Thoracic aorta (tissue), 2 donors: ENCODE data around the gene PLEKHO2. TPM values are rescaled to one million over a fixed set of nuclear protein-coding genes. Genes with fewer than 3 reads are reported as not detected.

Source experiments
- ATAC-seq: fragments of 150-250 bp; one replicate; pipeline ENCODE4 v1.8.0; 2017; ENCODE audit warnings: low read depth; ENCODE audit not compliant: insufficient number of reproducible peaks, low FRiP score
- DNase-seq: peaks from one replicate; pipeline ENCODE4 v3.0.0-alpha.2; 2020; ENCODE audit warnings: low spot score
- H3K27ac ChIP-seq, 2 donors: fragments of 200-600 bp; sonication (generic); 1 replicate in 1 of 2; 2 replicates in 1 of 2; pipeline ENCODE4 v1.5.1; 2016; ENCODE audit warnings: mild to moderate bottlenecking in 2 of 2, moderate library complexity in 2 of 2
- H3K27me3 ChIP-seq: fragments of 200-600 bp; sonication (generic); replicated peaks from 2 replicates; pipeline ENCODE4 v1.6.0; 2016; ENCODE audit warnings: mild to moderate bottlenecking; ENCODE audit not compliant: insufficient read depth
- H3K36me3 ChIP-seq: fragments of 200-600 bp; sonication (generic); one replicate; pipeline ENCODE4 v1.5.1; 2016
- H3K4me1 ChIP-seq, 2 donors: fragments of 200-600 bp; sonication (generic); 1 replicate in 1 of 2; 2 replicates in 1 of 2; pipeline versions ENCODE4 v1.5.1 to v1.6.0; 2016; ENCODE audit warnings: low read depth in 2 of 2, mild to moderate bottlenecking in 1 of 2; ENCODE audit not compliant: control insufficient read depth in 1 of 2
- H3K4me3 ChIP-seq: fragments of 200-600 bp; sonication (generic); 2 replicates; pipeline ENCODE4 v1.5.1; 2016; ENCODE audit warnings: mild to moderate bottlenecking
- H3K9me3 ChIP-seq: fragments of 200-600 bp; sonication (generic); 2 replicates; pipeline ENCODE4 v1.5.1; 2016
- total RNA-seq, 2 donors: library from RNA; depleted of rRNA; stranded (reverse); fragments of >200 nt; gene quantifications; one replicate each; pipeline versions ENCODE4 v1.1.0 to v1.2.3, GENCODE V29; 2016
- TF ChIP-seq, protein P1 (sequence below): fragments of 200-600 bp; sonication (generic); IDR thresholded peaks from one replicate; pipeline ENCODE4 v1.5.1; 2019; ENCODE audit warnings: antibody characterized with exemption

The PLEKHO2 gene
- total RNA-seq, 2 donors from 2014 or later: 50.0 to 53.8 TPM

DNA sequence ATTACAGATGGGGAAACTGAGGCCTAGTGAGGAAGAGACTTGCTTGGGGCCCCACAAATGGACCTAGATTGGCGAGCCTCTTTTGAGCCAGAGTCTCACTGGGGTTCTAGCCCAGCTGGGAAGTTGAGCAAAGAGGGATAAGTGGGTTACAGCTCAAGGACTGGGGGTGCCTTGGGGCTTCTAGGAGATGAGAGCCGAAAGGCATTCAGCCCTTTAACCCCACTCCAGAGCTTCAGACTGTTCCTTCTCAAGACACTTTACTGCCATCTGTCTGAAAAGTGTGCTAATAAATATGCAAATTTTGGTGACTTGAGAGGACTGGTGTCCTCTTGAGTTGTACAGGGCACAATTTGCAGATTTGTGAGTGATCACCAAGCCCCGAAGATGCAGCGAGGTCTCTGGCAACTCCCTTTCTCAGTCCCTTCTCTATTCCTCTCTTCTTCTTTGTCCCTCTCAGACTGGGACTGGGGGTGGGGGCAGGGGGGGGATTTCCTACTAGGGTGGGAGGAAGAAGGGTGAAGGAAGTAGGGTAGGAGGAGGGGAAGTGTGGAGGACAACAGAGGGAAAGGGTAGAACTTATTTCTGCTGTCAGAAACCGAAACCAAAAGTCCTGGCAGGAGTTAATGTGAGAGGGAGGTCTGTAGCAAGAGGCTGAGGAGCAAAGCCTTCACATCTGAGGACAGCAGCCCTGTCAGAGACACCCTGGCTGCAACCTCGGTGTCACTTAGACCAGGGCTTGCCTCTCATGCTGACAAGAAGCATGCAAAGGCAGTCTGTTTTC is 53.8 kb downstream of the PLEKHO2 start:
- TF ChIP-seq, protein P1, sequence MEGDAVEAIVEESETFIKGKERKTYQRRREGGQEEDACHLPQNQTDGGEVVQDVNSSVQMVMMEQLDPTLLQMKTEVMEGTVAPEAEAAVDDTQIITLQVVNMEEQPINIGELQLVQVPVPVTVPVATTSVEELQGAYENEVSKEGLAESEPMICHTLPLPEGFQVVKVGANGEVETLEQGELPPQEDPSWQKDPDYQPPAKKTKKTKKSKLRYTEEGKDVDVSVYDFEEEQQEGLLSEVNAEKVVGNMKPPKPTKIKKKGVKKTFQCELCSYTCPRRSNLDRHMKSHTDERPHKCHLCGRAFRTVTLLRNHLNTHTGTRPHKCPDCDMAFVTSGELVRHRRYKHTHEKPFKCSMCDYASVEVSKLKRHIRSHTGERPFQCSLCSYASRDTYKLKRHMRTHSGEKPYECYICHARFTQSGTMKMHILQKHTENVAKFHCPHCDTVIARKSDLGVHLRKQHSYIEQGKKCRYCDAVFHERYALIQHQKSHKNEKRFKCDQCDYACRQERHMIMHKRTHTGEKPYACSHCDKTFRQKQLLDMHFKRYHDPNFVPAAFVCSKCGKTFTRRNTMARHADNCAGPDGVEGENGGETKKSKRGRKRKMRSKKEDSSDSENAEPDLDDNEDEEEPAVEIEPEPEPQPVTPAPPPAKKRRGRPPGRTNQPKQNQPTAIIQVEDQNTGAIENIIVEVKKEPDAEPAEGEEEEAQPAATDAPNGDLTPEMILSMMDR: no peak
- Histone ChIP-seq H3K4me1 (peaks cover 30 to 57% of the 10 kb centered on the region in 2 donors), H3K4me3 (peak overlapping the region; percentile 42), H3K27me3 (no peaks in the 10 kb centered on the region), H3K27ac (peak overlapping the region in 1 of 2 donors; percentile 77), H3K9me3 (no peaks in the 10 kb centered on the region), H3K36me3 (no peaks in the 10 kb centered on the region)
- no peak for DNase-seq
- ATAC-seq: no peak

DNA sequence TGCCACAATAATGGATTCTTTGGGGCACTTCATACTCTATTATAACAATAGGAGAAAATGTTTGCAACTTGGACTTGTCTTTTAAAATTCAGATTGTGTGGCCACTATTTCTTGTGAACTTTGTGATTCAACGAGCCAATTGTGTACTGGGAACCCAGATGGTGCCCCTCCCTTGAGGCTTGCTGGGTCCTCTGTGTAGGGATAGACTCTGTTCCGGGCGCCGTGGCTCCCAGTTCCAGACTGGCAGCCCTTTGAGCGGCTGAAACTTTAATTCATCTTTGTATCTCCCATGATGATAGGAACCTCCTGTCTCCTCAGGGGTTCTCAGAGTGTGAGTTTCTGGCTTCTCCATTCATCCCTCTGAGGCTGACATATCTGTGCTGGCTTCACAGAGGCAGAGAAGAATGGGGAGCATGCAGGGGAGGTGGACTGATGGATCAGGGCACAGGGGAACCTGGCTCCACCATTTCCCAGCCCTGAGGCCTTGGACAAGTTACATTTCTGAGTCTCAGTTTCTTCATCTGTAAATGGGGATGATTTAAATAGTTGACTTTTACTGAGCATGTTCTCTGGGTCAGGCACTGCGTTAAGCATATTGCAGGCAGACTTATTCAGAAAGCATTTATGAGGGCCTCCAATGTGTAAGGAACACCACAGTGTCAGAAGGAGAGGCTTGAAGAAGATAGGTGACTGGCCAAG is 54.8 kb downstream of the PLEKHO2 start:
- ATAC-seq (no peak), DNase-seq (no peak)
- Histone ChIP-seq H3K36me3 (peaks cover 1% of the 10 kb centered on the region), H3K27me3 (no peaks in the 10 kb centered on the region), H3K4me3 (no peak overlapping the region), H3K4me1 (peaks cover 30 to 57% of the 10 kb centered on the region in 2 donors), H3K27ac (peak overlapping the region; percentile 74 to 77), H3K9me3 (peaks cover 9% of the 10 kb centered on the region)
- TF ChIP-seq, protein P1: no peak

DNA sequence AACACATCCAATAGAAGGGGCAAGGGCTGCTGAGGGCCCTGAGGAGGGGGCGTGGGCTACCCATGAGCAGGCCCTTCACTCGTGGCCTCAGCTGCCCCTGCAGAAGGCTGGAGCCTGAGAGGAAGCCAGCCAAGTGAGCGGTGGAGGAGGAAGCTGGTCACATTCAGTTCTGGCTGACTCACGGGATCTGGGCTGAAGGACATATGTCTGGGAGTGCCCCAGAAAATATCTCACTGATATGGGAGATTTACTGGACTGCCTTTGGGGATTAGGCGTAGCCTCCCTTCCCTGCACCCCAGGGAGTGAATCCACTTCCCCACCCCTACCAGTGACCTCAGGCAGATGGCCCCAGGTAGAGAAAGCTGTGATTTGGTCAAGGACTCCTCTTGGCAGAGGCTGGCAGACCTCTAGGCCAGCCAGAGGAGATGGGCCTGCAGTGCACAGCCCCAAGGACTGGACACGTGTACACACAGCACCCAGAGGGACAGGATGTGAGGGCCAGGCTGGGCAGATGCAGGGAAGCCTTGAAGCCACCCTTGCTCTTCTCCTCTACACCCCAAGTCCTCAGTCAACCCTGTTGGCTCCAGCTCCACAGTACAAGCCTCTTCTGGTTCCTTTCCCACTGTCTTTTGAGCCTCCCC is 55.8 kb downstream of the PLEKHO2 start:
- H3K4me1 ChIP-seq: peaks cover 25 to 57% of the 10 kb centered on the region in 2 donors
- no peak overlapping the region for H3K4me3 ChIP-seq
- DNase-seq: peak; percentile 57
- H3K27ac ChIP-seq: peak overlapping the region; percentile 74 to 77
- ATAC-seq: peak; percentile 58
- no peaks in the 10 kb centered on the region for H3K27me3 ChIP-seq
- H3K36me3 ChIP-seq: peaks cover 2% of the 10 kb centered on the region
- peaks cover 9% of the 10 kb centered on the region for H3K9me3 ChIP-seq
- TF ChIP-seq, protein P1: no peak

DNA sequence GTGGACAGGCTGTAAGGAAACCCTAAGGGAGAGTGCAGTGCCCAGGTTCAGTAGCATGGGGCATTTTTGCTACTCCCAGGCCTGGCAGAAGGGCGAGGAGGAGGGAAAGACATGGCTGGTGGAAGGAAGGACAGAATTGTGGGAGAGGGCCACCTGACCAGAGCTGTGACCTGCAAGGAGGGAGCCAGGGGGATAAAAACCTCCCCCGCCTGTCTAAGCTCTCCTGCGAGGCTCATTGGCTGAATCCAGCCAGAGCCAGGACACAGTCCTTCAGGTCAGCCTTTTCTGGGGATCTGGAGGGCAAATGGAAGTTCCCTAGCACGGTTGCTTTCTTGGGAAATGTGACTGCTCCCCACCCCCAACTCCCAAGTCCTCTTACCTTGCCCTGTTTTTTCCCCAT is 56.7 kb downstream of the PLEKHO2 start:
- H3K4me1 ChIP-seq: peaks cover 25 to 54% of the 10 kb centered on the region in 2 donors
- peaks cover 2% of the 10 kb centered on the region for H3K36me3 ChIP-seq
- no peaks in the 10 kb centered on the region for H3K27me3 ChIP-seq
- DNase-seq (no peak), ATAC-seq (no peak)
- peaks cover 9% of the 10 kb centered on the region for H3K9me3 ChIP-seq
- no peak overlapping the region for H3K4me3 ChIP-seq
- H3K27ac ChIP-seq: peak overlapping the region; percentile 74 to 77
- TF ChIP-seq, protein P1: no peak

DNA sequence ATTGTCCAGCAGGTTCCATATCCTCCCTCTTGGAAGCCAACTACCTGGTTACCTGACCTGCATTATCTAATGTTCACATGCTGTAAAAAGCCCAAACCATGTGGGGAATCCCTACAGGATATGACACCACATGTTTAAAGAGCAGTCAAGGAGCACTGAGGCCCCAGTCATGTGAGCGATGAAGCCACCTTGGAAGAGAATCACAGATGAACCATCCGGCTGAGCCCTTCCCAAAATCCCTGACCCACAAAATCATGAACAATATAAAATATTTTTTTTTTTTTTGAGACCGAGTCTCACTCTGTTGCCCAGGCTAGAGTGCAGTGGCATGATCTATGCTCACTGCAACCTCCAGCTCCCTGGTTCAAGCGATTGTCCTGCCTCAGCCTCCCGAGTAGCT is 59.4 kb downstream of the PLEKHO2 start:
- no peak for DNase-seq
- TF ChIP-seq, protein P1: no peak
- Histone ChIP-seq H3K4me3 (no peak overlapping the region), H3K36me3 (peaks cover 2% of the 10 kb centered on the region), H3K27ac (no peak overlapping the region), H3K9me3 (peaks cover 9% of the 10 kb centered on the region), H3K4me1 (peaks cover 10 to 33% of the 10 kb centered on the region in 2 donors), H3K27me3 (no peaks in the 10 kb centered on the region)
- no peak for ATAC-seq
